ENCODE measurements around the gene NBEAL1. TPM values are rescaled to one million over a fixed set of nuclear protein-coding genes. Genes with fewer than 3 reads are reported as not detected.

Gene NBEAL1
- total RNA-seq, 3 donors from 2014 or later (not counting 1 experiment from before 2014, with no cell fraction given): 12.2 to 19.7 (median 12.9) TPM

DNA sequence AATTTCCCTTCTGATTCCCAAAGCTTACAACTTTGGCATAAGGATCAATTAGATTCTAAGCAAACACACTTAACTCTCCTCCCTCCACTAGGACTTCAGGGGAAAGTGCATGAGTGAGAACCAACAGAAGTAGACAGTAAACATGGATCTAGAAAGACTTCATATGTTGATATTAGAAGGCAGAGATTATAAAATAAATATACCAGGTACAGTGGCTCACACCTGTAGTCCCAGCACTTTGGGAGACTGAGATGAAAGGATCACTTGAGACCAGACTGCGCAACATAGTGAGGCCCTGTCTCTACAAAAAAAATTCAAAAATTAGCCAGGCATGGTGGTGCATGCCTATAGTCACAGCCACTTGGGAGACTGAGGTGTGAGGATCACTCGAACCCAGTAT, 15.9 kb downstream of the NBEAL1 start:
- TF ChIP-seq, protein P1, sequence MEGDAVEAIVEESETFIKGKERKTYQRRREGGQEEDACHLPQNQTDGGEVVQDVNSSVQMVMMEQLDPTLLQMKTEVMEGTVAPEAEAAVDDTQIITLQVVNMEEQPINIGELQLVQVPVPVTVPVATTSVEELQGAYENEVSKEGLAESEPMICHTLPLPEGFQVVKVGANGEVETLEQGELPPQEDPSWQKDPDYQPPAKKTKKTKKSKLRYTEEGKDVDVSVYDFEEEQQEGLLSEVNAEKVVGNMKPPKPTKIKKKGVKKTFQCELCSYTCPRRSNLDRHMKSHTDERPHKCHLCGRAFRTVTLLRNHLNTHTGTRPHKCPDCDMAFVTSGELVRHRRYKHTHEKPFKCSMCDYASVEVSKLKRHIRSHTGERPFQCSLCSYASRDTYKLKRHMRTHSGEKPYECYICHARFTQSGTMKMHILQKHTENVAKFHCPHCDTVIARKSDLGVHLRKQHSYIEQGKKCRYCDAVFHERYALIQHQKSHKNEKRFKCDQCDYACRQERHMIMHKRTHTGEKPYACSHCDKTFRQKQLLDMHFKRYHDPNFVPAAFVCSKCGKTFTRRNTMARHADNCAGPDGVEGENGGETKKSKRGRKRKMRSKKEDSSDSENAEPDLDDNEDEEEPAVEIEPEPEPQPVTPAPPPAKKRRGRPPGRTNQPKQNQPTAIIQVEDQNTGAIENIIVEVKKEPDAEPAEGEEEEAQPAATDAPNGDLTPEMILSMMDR (IDR thresholded peaks at IDR 0.05): no peak
- intact Hi-C loops (cut with micrococcal nuclease): no loop called here
- WGBS (ENCODE audit: insufficient coverage): 100% methylated on average over 2 of the region's 2 CpGs

GRCh38 chr2:203030991-203031390, 16.3 kb downstream of the NBEAL1 start:
- H3K4me1 Mint-ChIP-seq: peaks cover 5% of the 10 kb centered on the region in 2 donors
- no peak overlapping the region for H3K27ac Mint-ChIP-seq
- H3K9me3 Mint-ChIP-seq: no peaks in the 10 kb centered on the region
- DNase-seq (no peak), ATAC-seq (no peak)
- no peaks in the 10 kb centered on the region for H3K36me3 ChIP-seq (ENCODE audit: control insufficient read depth, insufficient read depth, low read length)
- no peaks in the 10 kb centered on the region for H3K27me3 ChIP-seq (ENCODE audit: control insufficient read depth, insufficient read depth, low read length)
- H3K36me3 Mint-ChIP-seq: no peaks in the 10 kb centered on the region
- H3K4me3 Mint-ChIP-seq: no peak overlapping the region
- H3K4me1 ChIP-seq (ENCODE audit: control insufficient read depth, insufficient read depth, low read length): no peaks in the 10 kb centered on the region
- 90% methylated on average over 2 of the region's 5 CpGs for WGBS (ENCODE audit: insufficient coverage)
- H3K27me3 Mint-ChIP-seq (ENCODE audit: low read depth in 2 of 2): no peaks in the 10 kb centered on the region
- TF ChIP-seq, protein P1 (IDR thresholded peaks at IDR 0.05): no peak
- intact Hi-C loops (cut with micrococcal nuclease): no loop called here
- H3K27ac ChIP-seq (ENCODE audit: low read length): no peak overlapping the region
- no peak overlapping the region for H3K4me3 ChIP-seq (ENCODE audit: low read length)
- no peaks in the 10 kb centered on the region for H3K9me3 ChIP-seq (ENCODE audit: control insufficient read depth, insufficient read depth, low read length)

More for the DNA sequence above, 15.9 kb downstream of the NBEAL1 start:
- Mint-ChIP-seq H3K27ac (no peak overlapping the region), H3K27me3 (ENCODE audit: low read depth in 2 of 2) (no peaks in the 10 kb centered on the region), H3K36me3 (no peaks in the 10 kb centered on the region), H3K4me3 (no peak overlapping the region), H3K9me3 (no peaks in the 10 kb centered on the region), H3K4me1 (peaks cover 5% of the 10 kb centered on the region in 2 donors)
- ATAC-seq (no peak), DNase-seq (no peak)
- H3K27ac ChIP-seq (ENCODE audit: low read length): no peak overlapping the region
- H3K36me3 ChIP-seq (ENCODE audit: control insufficient read depth, insufficient read depth, low read length): no peaks in the 10 kb centered on the region
- H3K4me1 ChIP-seq (ENCODE audit: control insufficient read depth, insufficient read depth, low read length): no peaks in the 10 kb centered on the region
- no peaks in the 10 kb centered on the region for H3K9me3 ChIP-seq (ENCODE audit: control insufficient read depth, insufficient read depth, low read length)
- H3K27me3 ChIP-seq (ENCODE audit: control insufficient read depth, insufficient read depth, low read length): no peaks in the 10 kb centered on the region
- no peak overlapping the region for H3K4me3 ChIP-seq (ENCODE audit: low read length)

DNA sequence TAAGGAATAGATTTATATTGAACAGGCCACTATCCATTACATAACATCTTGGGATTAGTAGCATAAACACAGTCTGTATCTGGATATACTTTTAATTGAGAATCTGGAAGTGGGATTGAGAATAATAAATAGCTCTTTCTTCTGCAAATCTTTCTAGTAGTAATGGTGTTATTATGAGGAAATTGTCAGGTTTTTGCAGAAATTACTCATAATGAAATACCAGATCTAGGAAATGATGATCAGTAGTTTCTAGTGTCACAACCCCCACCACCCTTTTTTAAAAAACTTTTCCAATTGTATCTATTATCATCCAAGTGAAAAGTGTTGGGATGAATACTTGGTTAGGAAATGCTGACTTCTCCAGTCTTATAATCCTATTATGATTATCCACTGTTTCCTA, 18.7 kb downstream of the NBEAL1 start:
- TF ChIP-seq, protein P1 (IDR thresholded peaks at IDR 0.05): no peak
- H3K27ac ChIP-seq (ENCODE audit: low read length): no peak overlapping the region
- intact Hi-C loops (cut with micrococcal nuclease): no loop called here
- Mint-ChIP-seq H3K4me1 (peaks cover 5 to 8% of the 10 kb centered on the region in 2 donors), H3K4me3 (no peak overlapping the region), H3K27me3 (ENCODE audit: low read depth in 2 of 2) (no peaks in the 10 kb centered on the region), H3K9me3 (no peaks in the 10 kb centered on the region), H3K27ac (no peak overlapping the region), H3K36me3 (no peaks in the 10 kb centered on the region)
- H3K36me3 ChIP-seq (ENCODE audit: control insufficient read depth, insufficient read depth, low read length): no peaks in the 10 kb centered on the region
- no peak for DNase-seq
- H3K27me3 ChIP-seq (ENCODE audit: control insufficient read depth, insufficient read depth, low read length): no peaks in the 10 kb centered on the region
- no peak for ATAC-seq
- no peak overlapping the region for H3K4me3 ChIP-seq (ENCODE audit: low read length)
- H3K4me1 ChIP-seq (ENCODE audit: control insufficient read depth, insufficient read depth, low read length): no peaks in the 10 kb centered on the region
- H3K9me3 ChIP-seq (ENCODE audit: control insufficient read depth, insufficient read depth, low read length): no peaks in the 10 kb centered on the region

- Mint-ChIP-seq H3K36me3 (no peaks in the 10 kb centered on the region), H3K27me3 (ENCODE audit: low read depth in 2 of 2) (no peaks in the 10 kb centered on the region), H3K4me1 (peaks cover 8 to 11% of the 10 kb centered on the region in 2 donors), H3K4me3 (no peak overlapping the region), H3K27ac (no peak overlapping the region), H3K9me3 (no peaks in the 10 kb centered on the region)
- TF ChIP-seq, protein P1 (IDR thresholded peaks at IDR 0.05): no peak
- intact Hi-C loops (cut with micrococcal nuclease): no loop called here
- ATAC-seq (no peak), DNase-seq (no peak)
- Histone ChIP-seq H3K4me1 (ENCODE audit: control insufficient read depth, insufficient read depth, low read length) (no peaks in the 10 kb centered on the region), H3K27me3 (ENCODE audit: control insufficient read depth, insufficient read depth, low read length) (no peaks in the 10 kb centered on the region), H3K4me3 (ENCODE audit: low read length) (no peak overlapping the region), H3K36me3 (ENCODE audit: control insufficient read depth, insufficient read depth, low read length) (no peaks in the 10 kb centered on the region), H3K27ac (ENCODE audit: low read length) (no peak overlapping the region), H3K9me3 (ENCODE audit: control insufficient read depth, insufficient read depth, low read length) (no peaks in the 10 kb centered on the region)
- 100% methylated on average over 1 of the region's 3 CpGs for WGBS (ENCODE audit: insufficient coverage)
Observed at GRCh38 chr2:203035879-203036470, 21.3 kb downstream of the NBEAL1 start.
